ENCODE measurements around the gene PTPN1.

DNA sequence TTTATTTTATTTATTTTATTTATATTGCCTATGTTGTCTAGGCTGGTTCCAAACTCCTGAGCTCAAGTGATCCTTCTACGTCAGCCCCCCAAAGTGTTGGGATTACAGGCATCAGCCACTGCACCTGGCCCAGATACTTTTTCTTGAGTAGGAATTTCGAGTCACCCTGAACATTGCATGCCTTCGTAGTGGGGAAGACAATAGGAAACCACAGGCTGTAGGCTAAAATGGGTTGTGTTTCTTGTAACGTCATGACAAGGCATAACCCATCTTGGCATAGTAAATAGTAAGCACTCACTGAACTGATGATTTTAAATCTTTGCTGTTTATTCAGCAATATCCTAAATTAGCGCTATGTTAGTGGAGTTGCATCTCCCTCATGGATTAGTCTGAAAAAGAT is 34.9 kb downstream of the PTPN1 start:
- TF ChIP-seq, protein P1, sequence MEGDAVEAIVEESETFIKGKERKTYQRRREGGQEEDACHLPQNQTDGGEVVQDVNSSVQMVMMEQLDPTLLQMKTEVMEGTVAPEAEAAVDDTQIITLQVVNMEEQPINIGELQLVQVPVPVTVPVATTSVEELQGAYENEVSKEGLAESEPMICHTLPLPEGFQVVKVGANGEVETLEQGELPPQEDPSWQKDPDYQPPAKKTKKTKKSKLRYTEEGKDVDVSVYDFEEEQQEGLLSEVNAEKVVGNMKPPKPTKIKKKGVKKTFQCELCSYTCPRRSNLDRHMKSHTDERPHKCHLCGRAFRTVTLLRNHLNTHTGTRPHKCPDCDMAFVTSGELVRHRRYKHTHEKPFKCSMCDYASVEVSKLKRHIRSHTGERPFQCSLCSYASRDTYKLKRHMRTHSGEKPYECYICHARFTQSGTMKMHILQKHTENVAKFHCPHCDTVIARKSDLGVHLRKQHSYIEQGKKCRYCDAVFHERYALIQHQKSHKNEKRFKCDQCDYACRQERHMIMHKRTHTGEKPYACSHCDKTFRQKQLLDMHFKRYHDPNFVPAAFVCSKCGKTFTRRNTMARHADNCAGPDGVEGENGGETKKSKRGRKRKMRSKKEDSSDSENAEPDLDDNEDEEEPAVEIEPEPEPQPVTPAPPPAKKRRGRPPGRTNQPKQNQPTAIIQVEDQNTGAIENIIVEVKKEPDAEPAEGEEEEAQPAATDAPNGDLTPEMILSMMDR (IDR thresholded peaks at IDR 0.05; ENCODE audit: extremely low read depth in 1 of 2, insufficient read depth in 1 of 2, low read depth in 1 of 2, low read length in 2 of 2) = no peak
- TF ChIP-seq, protein P2, sequence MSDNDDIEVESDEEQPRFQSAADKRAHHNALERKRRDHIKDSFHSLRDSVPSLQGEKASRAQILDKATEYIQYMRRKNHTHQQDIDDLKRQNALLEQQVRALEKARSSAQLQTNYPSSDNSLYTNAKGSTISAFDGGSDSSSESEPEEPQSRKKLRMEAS (IDR thresholded peaks at IDR 0.05; ENCODE audit: insufficient read depth, insufficient read length) = no peak
- TF ChIP-seq POLR2A (IDR thresholded peaks at IDR 0.05; ENCODE audit: low read depth, low read length) (no peak), FOS (IDR thresholded peaks at IDR 0.05; ENCODE audit: borderline replicate concordance, insufficient read depth, low read length) (no peak)

Data from endothelial cell of umbilical vein (primary cell).